ENCODE data around the gene LRRC45.

GRCh38 chr17:82005701-82006348, 17.3 kb upstream of the LRRC45 start:
- TF ChIP-seq CTCF (conservative IDR thresholded peaks at IDR 0.05 in 1 of 2, IDR thresholded peaks at IDR 0.05 in 1 of 2; ENCODE audit: extremely low read depth in 1 of 2, insufficient read depth in 1 of 2, low read depth in 1 of 2, low read length in 2 of 2), result no peak
- TF ChIP-seq EZH2 (IDR thresholded peaks at IDR 0.05; ENCODE audit: borderline replicate concordance, low read length), result no peak
